Uterus (tissue), 4 donors: ENCODE results near the gene OXCT1. TPM values are rescaled to one million over a fixed set of nuclear protein-coding genes. Genes with fewer than 3 reads are reported as not detected.
"Not testable (repeated sequence)": the region's sequence is repeated elsewhere in the genome, so short reads cannot be mapped to it uniquely, and the experiment has no call there.

Experiments used
- DNase-seq, 2 donors: peaks; one replicate each; pipeline ENCODE4 v3.0.0-alpha.2; 2019 to 2020
- H3K27ac ChIP-seq, 2 donors: fragments of 200-600 bp; sonication (generic); 1 replicate in 1 of 2; 2 replicates in 1 of 2; pipeline ENCODE4 v1.5.1; 2016 to 2018
- H3K27me3 ChIP-seq, 2 donors: fragments of 200-600 bp; sonication (generic); one replicate each; pipeline ENCODE4 v1.5.1; 2018 to 2019; ENCODE audit warnings: control low read depth in 1 of 2
- H3K36me3 ChIP-seq, 2 donors: fragments of 200-600 bp; sonication (generic); one replicate each; pipeline ENCODE4 v1.5.1; 2019; ENCODE audit warnings: control low read depth in 1 of 2
- H3K4me1 ChIP-seq, 2 donors: fragments of 200-600 bp; sonication (generic); one replicate each; pipeline ENCODE4 v1.5.1; 2018 to 2019; ENCODE audit warnings: control low read depth in 1 of 2
- H3K4me3 ChIP-seq, 2 donors: fragments of 200-600 bp; sonication (generic); 1 replicate in 1 of 2; 2 replicates in 1 of 2; pipeline ENCODE4 v1.5.1; 2018 to 2019; ENCODE audit warnings: mild to moderate bottlenecking in 1 of 2
- H3K9me3 ChIP-seq, 2 donors: fragments of 200-600 bp; sonication (generic); one replicate each; pipeline ENCODE4 v1.5.1; 2019; ENCODE audit warnings: control low read depth in 1 of 2
- CTCF ChIP-seq, 4 experiments: fragments of 200-600 bp in 2 of 4; fragments of 450-650 bp in 2 of 4; sonication (generic) in 2 of 4; IDR thresholded peaks; one replicate each; pipeline ENCODE4 v1.5.1; 2016 to 2019; ENCODE audit warnings: antibody characterized with exemption in 4 of 4, mild to moderate bottlenecking in 2 of 4, moderate library complexity in 1 of 4
- POLR2A ChIP-seq, 2 donors: fragments of 450-650 bp; IDR thresholded peaks; one replicate each; pipeline ENCODE4 v1.6.1; 2016; ENCODE audit warnings: antibody characterized with exemption in 2 of 2, mild to moderate bottlenecking in 1 of 2, moderate library complexity in 1 of 2
- intact Hi-C: fragments of 100-400 bp; cut with DNase I; formaldehyde crosslinking; loops from one replicate; pipeline ENCODE4 v1.15.1; 2023; ENCODE audit warnings: low total_unique reads
- total RNA-seq, 4 donors: library from RNA; depleted of rRNA in 3 of 4; stranded (reverse); fragments of >200 nt in 3 of 4; gene quantifications; one replicate each; pipeline versions ENCODE4 v1.1.0 to v1.2.4, GENCODE V29; 2014 to 2023
- donor health status: DM: yes; HTN: yes; CAD: no.

OXCT1 gene
- total RNA-seq, 4 donors from 2014 or later, result 11.2 to 37.3 (median 27.0) TPM

GRCh38 chr5:41815261-41815660, 55.0 kb downstream of the OXCT1 start:
- no peaks in the 10 kb centered on the region for H3K4me1 ChIP-seq
- H3K36me3 ChIP-seq, result no peaks in the 10 kb centered on the region
- no peak overlapping the region for H3K27ac ChIP-seq

GRCh38 chr5:41814306-41814705, 55.9 kb downstream of the OXCT1 start:
- H3K27me3 ChIP-seq, H3K27ac ChIP-seq, intact Hi-C loops, H3K4me1 ChIP-seq, H3K9me3 ChIP-seq, DNase-seq, H3K4me3 ChIP-seq, H3K36me3 ChIP-seq: not testable (repeated sequence)

More at GRCh38 chr5:41815261-41815660, 55.0 kb downstream of the OXCT1 start:
- DNase-seq, result no peak
- no peak for TF ChIP-seq POLR2A (IDR thresholded peaks at IDR 0.05)
- no peak for TF ChIP-seq CTCF (IDR thresholded peaks at IDR 0.05)
- no peak overlapping the region for H3K4me3 ChIP-seq
- no peaks in the 10 kb centered on the region for H3K9me3 ChIP-seq
- intact Hi-C loops, result no loop called here
- H3K27me3 ChIP-seq, result no peaks in the 10 kb centered on the region

GRCh38 chr5:41812156-41812555, 58.1 kb downstream of the OXCT1 start:
- no peak overlapping the region for H3K27ac ChIP-seq

GRCh38 chr5:41809128-41809527, 61.1 kb downstream of the OXCT1 start:
- no peak for DNase-seq
- Histone ChIP-seq H3K4me3 (no peak overlapping the region), H3K4me1 (no peaks in the 10 kb centered on the region), H3K9me3 (no peaks in the 10 kb centered on the region), H3K27ac (no peak overlapping the region), H3K27me3 (no peaks in the 10 kb centered on the region), H3K36me3 (no peaks in the 10 kb centered on the region)
- intact Hi-C loops, result no loop called here
- TF ChIP-seq CTCF (IDR thresholded peaks at IDR 0.05) (no peak), POLR2A (IDR thresholded peaks at IDR 0.05) (no peak)

More at GRCh38 chr5:41812156-41812555, 58.1 kb downstream of the OXCT1 start:
- intact Hi-C loops, result no loop called here
- Histone ChIP-seq H3K4me3 (no peak overlapping the region), H3K36me3 (no peaks in the 10 kb centered on the region), H3K4me1 (no peaks in the 10 kb centered on the region), H3K9me3 (no peaks in the 10 kb centered on the region), H3K27me3 (no peaks in the 10 kb centered on the region)
- DNase-seq, result no peak
- TF ChIP-seq CTCF (IDR thresholded peaks at IDR 0.05), result no peak
- TF ChIP-seq POLR2A (IDR thresholded peaks at IDR 0.05), result no peak

- Histone ChIP-seq H3K9me3 (no peaks in the 10 kb centered on the region), H3K27ac (no peak overlapping the region), H3K36me3 (no peaks in the 10 kb centered on the region), H3K4me1 (no peaks in the 10 kb centered on the region), H3K27me3 (no peaks in the 10 kb centered on the region), H3K4me3 (no peak overlapping the region)
- TF ChIP-seq POLR2A (IDR thresholded peaks at IDR 0.05), result no peak
- TF ChIP-seq CTCF (IDR thresholded peaks at IDR 0.05), result no peak
- no peak for DNase-seq
- intact Hi-C loops, result no loop called here
Measured at GRCh38 chr5:41808294-41808693, 61.9 kb downstream of the OXCT1 start.

GRCh38 chr5:41797662-41798061, 72.6 kb downstream of the OXCT1 start:
- Histone ChIP-seq H3K27me3 (no peaks in the 10 kb centered on the region), H3K36me3 (no peaks in the 10 kb centered on the region), H3K4me3 (no peak overlapping the region), H3K27ac (no peak overlapping the region), H3K9me3 (no peaks in the 10 kb centered on the region), H3K4me1 (no peaks in the 10 kb centered on the region)
- DNase-seq, result no peak
- intact Hi-C loops, result no loop called here
- TF ChIP-seq CTCF (IDR thresholded peaks at IDR 0.05), result no peak
- no peak for TF ChIP-seq POLR2A (IDR thresholded peaks at IDR 0.05)
